Muscle layer of duodenum (tissue), 2 donors: ENCODE data around the gene OR52J3.
"Not testable (repeated sequence)": the region's sequence is repeated elsewhere in the genome, so short reads cannot be mapped to it uniquely, and the experiment has no call there.

ENCODE experiments used
- H3K27ac ChIP-seq: one replicate; pipeline ENCODE4 v1.7.0; 2013; ENCODE audit warnings: mild to moderate bottlenecking, low read length
- H3K27me3 ChIP-seq: one replicate; pipeline ENCODE4 v1.7.0; 2013; ENCODE audit warnings: low read depth, mild to moderate bottlenecking, control low read depth, low read length
- H3K36me3 ChIP-seq, 2 donors: one replicate each; pipeline ENCODE4 v1.7.0; 2013; ENCODE audit warnings: low read length in 2 of 2, control low read depth in 1 of 2, mild to moderate bottlenecking in 1 of 2; ENCODE audit not compliant: insufficient read depth in 2 of 2, control insufficient read depth in 1 of 2
- H3K4me1 ChIP-seq, 2 donors: one replicate each; pipeline ENCODE4 v1.7.0; 2013; ENCODE audit warnings: low read length in 2 of 2, mild to moderate bottlenecking in 2 of 2, control low read depth in 1 of 2, moderate library complexity in 1 of 2; ENCODE audit not compliant: insufficient read depth in 2 of 2, control insufficient read depth in 1 of 2
- H3K4me3 ChIP-seq, 2 donors: one replicate each; pipeline ENCODE4 v1.7.0; 2013; ENCODE audit warnings: low read length in 2 of 2, low read depth in 1 of 2, mild to moderate bottlenecking in 1 of 2
- H3K9me3 ChIP-seq, 2 donors: one replicate each; pipeline ENCODE4 v1.7.0; 2013; ENCODE audit warnings: low read length in 2 of 2, control low read depth in 1 of 2, mild to moderate bottlenecking in 1 of 2; ENCODE audit not compliant: control insufficient read depth in 1 of 2
- donor health status: healthy.

The OR52J3 gene

DNA sequence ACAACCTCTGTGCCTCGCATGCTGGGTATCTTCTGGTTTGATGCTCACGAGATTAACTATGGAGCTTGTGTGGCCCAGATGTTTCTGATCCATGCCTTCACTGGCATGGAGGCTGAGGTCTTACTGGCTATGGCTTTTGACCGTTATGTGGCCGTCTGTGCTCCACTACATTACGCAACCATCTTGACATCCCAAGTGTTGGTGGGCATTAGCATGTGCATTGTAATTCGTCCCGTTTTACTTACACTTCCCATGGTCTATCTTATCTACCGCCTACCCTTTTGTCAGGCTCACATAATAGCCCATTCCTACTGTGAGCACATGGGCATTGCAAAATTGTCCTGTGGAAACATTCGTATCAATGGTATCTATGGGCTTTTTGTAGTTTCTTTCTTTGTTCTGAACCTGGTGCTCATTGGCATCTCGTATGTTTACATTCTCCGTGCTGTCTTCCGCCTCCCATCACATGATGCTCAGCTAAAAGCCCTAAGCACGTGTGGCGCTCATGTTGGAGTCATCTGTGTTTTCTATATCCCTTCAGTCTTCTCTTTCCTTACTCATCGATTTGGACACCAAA lies 516 bp downstream of the OR52J3 start:
- Histone ChIP-seq H3K4me1 (no peaks in the 10 kb centered on the region), H3K36me3 (no peaks in the 10 kb centered on the region), H3K27ac (no peak overlapping the region), H3K27me3 (no peaks in the 10 kb centered on the region), H3K4me3 (no peak overlapping the region), H3K9me3 (no peaks in the 10 kb centered on the region)

DNA sequence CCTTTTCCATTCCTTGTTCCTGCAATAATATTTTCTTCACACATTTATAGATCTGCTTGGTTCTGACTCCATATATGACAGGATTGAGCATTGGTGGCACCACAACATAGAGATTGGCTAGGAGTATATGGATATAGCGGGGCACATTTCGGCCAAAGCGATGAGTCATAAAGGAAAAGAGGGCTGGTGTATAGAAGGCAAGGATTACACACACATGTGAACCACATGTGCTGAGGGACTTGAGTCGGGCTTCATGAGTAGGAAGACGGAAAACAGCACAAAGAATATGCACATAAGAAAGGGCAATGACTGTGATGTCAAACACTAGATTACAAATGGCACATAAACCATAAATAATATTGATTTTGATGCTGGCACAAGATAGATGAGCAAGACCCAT lies 12.4 kb downstream of the OR52J3 start:
- not testable (repeated sequence) for H3K9me3 ChIP-seq, H3K36me3 ChIP-seq, H3K27me3 ChIP-seq, H3K4me3 ChIP-seq, H3K27ac ChIP-seq, H3K4me1 ChIP-seq

DNA sequence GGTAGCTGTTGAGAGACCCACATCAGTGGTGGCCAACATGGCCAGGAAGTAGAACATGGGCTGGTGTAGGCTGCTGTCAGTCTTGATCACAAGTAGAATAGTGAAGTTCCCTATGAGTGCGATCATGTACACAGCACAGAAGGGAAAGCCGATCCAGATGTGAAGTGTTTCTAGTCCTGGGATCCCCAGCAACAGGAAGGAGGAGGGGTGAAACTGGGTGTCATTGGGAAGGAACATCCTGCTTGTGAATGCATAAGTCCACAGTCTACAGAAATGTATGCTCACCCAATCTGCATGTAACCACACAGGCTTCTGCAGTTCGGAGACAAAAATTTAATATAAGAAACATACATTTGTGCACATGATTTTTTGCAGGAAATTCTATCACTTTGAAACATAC lies 13.1 kb downstream of the OR52J3 start, which contains the start of gene OR52E2:
OR52E2 (minus strand) TSS at position 237 of the 400 bp plus-strand sequence; CDS start at position 237, 0 bp downstream.
- H3K4me3 ChIP-seq: no peak within 1 kb of the TSS
- H3K27ac ChIP-seq: no peak within 1 kb of the TSS

DNA sequence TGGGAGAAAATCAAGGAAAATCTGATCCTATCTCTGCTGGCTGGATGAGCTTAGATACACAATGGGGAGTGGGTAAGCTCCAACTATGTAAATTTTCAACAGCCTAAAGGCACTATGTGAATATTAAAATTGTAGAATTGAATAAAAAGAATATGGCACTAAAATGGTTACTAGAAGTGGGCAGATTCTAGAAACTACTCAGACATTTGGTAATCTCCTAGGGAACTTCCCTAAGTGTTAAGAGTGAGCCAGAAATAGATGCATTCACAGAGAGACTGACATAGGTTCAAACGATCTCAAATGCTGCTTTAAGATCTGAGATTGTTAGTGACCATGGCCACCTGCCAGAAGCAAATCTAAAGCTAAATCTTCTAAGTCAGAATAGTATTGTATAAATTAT lies 18.7 kb downstream of the OR52J3 start:
- Histone ChIP-seq H3K27me3 (no peaks in the 10 kb centered on the region), H3K36me3 (no peaks in the 10 kb centered on the region), H3K9me3 (no peaks in the 10 kb centered on the region), H3K4me1 (no peaks in the 10 kb centered on the region), H3K27ac (no peak overlapping the region), H3K4me3 (no peak overlapping the region)

More for the DNA sequence above, 13.1 kb downstream of the OR52J3 start, which contains the start of gene OR52E2:
- no peaks in the 10 kb centered on the region for H3K27me3 ChIP-seq
- no peaks in the 10 kb centered on the region for H3K36me3 ChIP-seq
- H3K9me3 ChIP-seq: no peaks in the 10 kb centered on the region
- H3K4me1 ChIP-seq: no peaks in the 10 kb centered on the region

DNA sequence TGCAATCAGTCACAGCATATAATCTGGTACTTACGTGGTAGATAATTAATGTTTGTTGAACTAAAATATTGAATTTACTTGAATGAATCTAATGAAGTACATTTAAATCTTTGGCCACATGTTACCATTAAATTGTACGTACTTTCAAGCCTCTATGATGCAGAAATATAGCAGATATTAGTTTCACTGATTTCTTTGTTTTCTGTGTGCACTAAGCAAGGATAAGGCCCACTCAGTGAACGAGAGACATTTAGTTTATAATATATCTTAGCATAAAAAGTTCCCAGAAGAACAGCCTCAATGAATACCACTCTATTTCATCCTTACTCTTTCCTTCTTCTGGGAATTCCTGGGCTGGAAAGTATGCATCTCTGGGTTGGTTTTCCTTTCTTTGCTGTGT lies 22.9 kb downstream of the OR52J3 start, which contains the start of gene OR52E1:
OR52E1 (plus strand) TSS at position 301 of the 400 bp plus-strand sequence.
- Histone ChIP-seq H3K9me3 (no peaks in the 10 kb centered on the region), H3K4me1 (no peaks in the 10 kb centered on the region), H3K36me3 (no peaks in the 10 kb centered on the region), H3K4me3 (no peak within 1 kb of the TSS), H3K27ac (no peak within 1 kb of the TSS), H3K27me3 (no peaks in the 10 kb centered on the region)

DNA sequence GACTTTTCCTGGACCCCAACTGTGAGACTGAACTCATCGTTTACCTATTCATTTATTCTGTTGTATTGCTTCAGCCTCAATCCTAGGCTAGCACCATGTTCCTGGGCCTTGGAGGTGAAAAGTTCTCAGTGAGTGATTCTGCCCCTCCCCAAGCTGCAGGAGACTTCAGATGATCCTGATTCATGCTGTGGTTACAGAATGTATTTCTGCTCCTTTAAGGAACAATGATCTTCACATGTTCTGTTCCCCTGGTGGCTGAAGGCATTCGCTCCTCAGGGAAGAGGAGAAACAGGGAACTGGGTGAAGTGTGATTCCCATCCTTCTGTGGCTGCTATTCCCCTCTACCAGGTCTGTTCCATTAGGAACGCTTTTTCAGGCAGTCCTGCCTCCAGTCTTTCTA lies 25.5 kb downstream of the OR52J3 start:
- Histone ChIP-seq H3K4me1 (no peaks in the 10 kb centered on the region), H3K9me3 (no peaks in the 10 kb centered on the region), H3K36me3 (no peaks in the 10 kb centered on the region), H3K27ac (no peak overlapping the region), H3K27me3 (no peaks in the 10 kb centered on the region), H3K4me3 (no peak overlapping the region)

DNA sequence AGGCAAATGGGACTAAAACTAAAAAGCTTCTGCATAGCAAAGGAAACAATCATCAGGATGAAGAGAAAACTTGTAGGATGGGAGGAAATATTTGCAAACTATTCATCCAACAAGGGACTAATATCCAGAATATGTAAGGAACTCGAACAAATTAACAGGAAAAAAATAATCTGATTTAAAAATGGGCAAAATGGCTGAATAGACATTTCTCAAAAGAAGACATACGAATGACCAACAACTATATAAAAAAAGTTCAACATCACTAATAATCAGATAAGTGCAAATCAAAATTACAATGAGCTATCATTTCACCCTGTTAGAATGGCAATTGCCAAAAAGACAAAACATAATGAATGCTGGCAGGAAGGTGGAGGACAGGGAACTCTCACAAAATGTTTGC lies 35.1 kb downstream of the OR52J3 start:
- H3K27me3 ChIP-seq: no peaks in the 10 kb centered on the region
- no peaks in the 10 kb centered on the region for H3K4me1 ChIP-seq
- no peaks in the 10 kb centered on the region for H3K9me3 ChIP-seq
- H3K27ac ChIP-seq: no peak overlapping the region
- no peaks in the 10 kb centered on the region for H3K36me3 ChIP-seq
- H3K4me3 ChIP-seq: no peak overlapping the region

DNA sequence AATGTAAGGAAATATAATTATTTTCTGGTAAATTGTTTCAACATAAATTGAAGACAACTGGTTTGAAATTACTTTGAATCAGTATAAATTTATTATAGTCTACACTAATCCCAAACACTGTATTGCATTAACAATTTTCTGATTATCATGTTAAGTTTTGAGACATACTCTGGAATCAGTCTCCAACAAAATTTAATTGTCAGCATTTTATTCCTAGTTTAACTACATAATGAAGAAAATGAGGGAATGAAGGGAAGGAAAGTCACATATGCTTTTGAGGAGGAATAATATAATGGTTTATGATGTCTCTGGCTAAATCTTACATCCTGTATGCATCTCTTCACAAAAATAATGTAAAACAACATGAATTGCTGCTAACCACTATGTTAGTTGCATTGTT lies 37.3 kb downstream of the OR52J3 start:
- no peaks in the 10 kb centered on the region for H3K4me1 ChIP-seq
- no peak overlapping the region for H3K27ac ChIP-seq
- H3K4me3 ChIP-seq: no peak overlapping the region
- H3K36me3 ChIP-seq: no peaks in the 10 kb centered on the region
- H3K27me3 ChIP-seq: no peaks in the 10 kb centered on the region
- no peaks in the 10 kb centered on the region for H3K9me3 ChIP-seq

DNA sequence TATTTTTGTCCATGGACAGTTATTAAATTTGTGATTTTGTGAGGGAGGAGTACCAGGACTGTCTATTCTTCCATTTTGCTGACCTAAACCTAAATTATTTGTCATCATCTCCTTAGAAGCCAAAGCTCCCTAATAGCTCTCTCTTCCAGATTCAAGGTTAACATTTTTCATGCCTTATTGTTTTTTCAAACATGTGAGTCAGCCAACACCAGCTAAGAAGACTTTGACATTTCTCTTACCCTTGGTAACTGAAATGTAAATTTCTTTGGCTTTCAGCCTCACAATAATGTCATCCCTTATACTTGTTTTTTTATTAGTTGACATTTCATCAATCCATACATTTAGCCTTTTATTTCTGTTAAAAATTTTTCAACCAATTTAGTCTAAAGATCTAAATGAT lies 42.2 kb downstream of the OR52J3 start:
- Histone ChIP-seq H3K36me3 (no peaks in the 10 kb centered on the region), H3K27ac (no peak overlapping the region), H3K4me3 (no peak overlapping the region), H3K4me1 (no peaks in the 10 kb centered on the region), H3K27me3 (no peaks in the 10 kb centered on the region), H3K9me3 (no peaks in the 10 kb centered on the region)

DNA sequence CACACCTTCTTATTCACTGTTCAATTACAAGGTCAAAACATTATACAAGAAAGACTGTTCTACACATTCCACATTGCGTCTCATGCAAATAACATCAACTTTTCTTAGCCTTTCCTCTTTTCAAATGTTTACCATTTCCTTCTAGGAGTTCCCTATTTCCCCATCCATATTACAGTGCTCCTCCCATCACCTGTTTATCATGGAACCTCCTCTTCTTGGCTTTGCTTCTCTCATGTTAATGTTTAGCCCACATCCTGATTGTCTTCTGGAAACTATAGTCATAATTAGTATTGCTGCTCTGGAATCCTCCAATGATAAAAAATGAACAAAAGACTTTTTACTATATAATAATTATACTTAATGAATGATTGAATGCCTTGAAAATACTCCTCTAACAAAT lies 44.3 kb downstream of the OR52J3 start:
- no peak overlapping the region for H3K27ac ChIP-seq
- no peak overlapping the region for H3K4me3 ChIP-seq
- H3K9me3 ChIP-seq: no peaks in the 10 kb centered on the region
- H3K36me3 ChIP-seq: no peaks in the 10 kb centered on the region
- H3K4me1 ChIP-seq: no peaks in the 10 kb centered on the region
- no peaks in the 10 kb centered on the region for H3K27me3 ChIP-seq

DNA sequence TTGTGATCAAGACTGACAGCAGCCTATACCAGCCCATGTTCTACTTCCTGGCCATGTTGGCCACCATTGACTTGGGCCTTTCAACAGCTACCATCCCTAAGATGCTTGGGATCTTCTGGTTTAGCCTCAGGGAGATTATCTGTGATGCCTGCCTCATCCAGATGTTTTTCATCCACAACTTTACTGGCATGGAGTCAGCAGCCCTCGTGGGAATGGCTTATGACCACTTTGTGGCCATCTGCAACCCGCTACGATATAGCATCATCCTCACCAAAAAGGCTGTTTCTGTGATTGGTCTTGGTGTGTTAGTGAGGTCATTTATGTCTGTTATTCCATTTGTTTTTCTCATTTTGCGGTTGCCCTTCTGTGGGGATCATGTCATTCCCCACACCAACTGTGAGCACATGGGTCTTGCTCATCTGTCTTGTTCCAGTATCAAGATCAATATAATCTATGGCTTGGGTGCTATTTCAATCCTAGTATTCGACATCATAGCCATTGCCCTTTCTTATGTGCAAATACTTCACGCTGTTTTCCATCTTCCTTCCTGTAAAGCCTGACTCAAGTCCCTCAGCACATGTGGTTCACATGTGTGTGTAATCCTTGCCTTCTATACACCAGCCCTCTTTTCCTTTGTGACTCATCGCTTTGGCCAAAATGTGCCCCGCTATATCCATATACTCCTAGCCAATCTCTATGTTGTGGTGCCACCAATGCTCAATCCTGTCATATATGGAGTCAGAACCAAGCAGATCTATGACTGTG lies 46.7 kb downstream of the OR52J3 start:
- Histone ChIP-seq H3K27ac (no peak overlapping the region), H3K4me3 (no peak overlapping the region), H3K27me3 (no peaks in the 10 kb centered on the region), H3K36me3 (no peaks in the 10 kb centered on the region), H3K9me3 (no peaks in the 10 kb centered on the region), H3K4me1 (no peaks in the 10 kb centered on the region)

DNA sequence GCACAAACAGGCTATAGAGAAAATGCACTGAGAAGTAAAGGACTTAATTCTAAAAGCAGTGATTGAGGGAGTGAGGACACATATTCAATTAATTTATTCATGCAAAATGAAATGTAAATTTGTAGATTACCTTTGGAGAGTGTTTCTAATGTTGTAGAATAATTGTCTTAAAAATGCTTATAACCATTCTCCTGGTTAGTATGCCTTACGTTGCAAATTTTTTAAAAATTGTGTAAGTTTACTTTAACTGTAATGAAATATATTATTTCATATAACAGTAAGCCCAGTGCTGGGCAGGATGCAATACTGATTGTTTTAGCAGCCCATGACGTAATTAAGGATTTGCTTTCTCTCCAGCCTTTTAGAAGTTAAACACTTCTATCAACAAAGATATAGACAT lies 49.7 kb downstream of the OR52J3 start:
- Histone ChIP-seq H3K4me1 (no peaks in the 10 kb centered on the region), H3K4me3 (no peak overlapping the region), H3K9me3 (no peaks in the 10 kb centered on the region), H3K27ac (no peak overlapping the region), H3K27me3 (no peaks in the 10 kb centered on the region), H3K36me3 (no peaks in the 10 kb centered on the region)
